ENCODE measurements around the gene CRYGA. TPM values are rescaled to one million over a fixed set of nuclear protein-coding genes. Genes with fewer than 3 reads are reported as not detected.

The CRYGA gene
- not detected in 2 replicates for total RNA-seq

GRCh38 chr2:208163489-208163888, at the start of gene CRYGA:
TSS of gene CRYGA (minus strand) at chr2:208163589. CDS start at chr2:208163556, 33 bp downstream.

GRCh38 chr2:208189810-208190503, 26.6 kb upstream of the CRYGA start, which contains the start of gene C2orf80:
TSS of gene C2orf80 (minus strand) at chr2:208190030. CDS start at chr2:208186986, 3,044 bp downstream.

GRCh38 chr2:208146006-208146405, 17.4 kb downstream of the CRYGA start, which contains the start of gene CRYGB:
TSS of gene CRYGB (minus strand) at chr2:208146158. CDS start at chr2:208146120, 38 bp downstream.

GRCh38 chr2:208129744-208130711, 33.4 kb downstream of the CRYGA start, which contains the start of gene CRYGC:
TSS of gene CRYGC (minus strand) at chr2:208129828. CDS start at chr2:208129792, 36 bp downstream.

GRCh38 chr2:208124013-208124715, 39.2 kb downstream of the CRYGA start, which contains the start of gene CRYGD:
TSS of gene CRYGD (minus strand) at chr2:208124524. CDS start at chr2:208124473, 51 bp downstream.

Other genes with a start within 250 kb of the CRYGA start
- 4.6 and 6.2 TPM in 2 replicates for gene PLEKHM3, start 138.1 kb downstream of the CRYGA start, total RNA-seq
- gene CRYGD, start 39.1 kb downstream of the CRYGA start, total RNA-seq = not detected in 2 replicates
- gene CRYGC, start 33.8 kb downstream of the CRYGA start, total RNA-seq = not detected in 2 replicates
- gene CRYGB, start 17.4 kb downstream of the CRYGA start, total RNA-seq = not detected in 2 replicates
- gene C2orf80, start 26.4 kb upstream of the CRYGA start, total RNA-seq = not detected in 2 replicates
- gene IDH1, start 91.5 kb upstream of the CRYGA start, total RNA-seq = 211 and 239 TPM in 2 replicates
- 13.8 and 21.3 TPM in 2 replicates for gene PIKFYVE, start 102.7 kb upstream of the CRYGA start, total RNA-seq
- not detected in 2 replicates for gene PTH2R, start 243.2 kb upstream of the CRYGA start, total RNA-seq